Measurements from ENCODE around the gene SHOX.

DNA sequence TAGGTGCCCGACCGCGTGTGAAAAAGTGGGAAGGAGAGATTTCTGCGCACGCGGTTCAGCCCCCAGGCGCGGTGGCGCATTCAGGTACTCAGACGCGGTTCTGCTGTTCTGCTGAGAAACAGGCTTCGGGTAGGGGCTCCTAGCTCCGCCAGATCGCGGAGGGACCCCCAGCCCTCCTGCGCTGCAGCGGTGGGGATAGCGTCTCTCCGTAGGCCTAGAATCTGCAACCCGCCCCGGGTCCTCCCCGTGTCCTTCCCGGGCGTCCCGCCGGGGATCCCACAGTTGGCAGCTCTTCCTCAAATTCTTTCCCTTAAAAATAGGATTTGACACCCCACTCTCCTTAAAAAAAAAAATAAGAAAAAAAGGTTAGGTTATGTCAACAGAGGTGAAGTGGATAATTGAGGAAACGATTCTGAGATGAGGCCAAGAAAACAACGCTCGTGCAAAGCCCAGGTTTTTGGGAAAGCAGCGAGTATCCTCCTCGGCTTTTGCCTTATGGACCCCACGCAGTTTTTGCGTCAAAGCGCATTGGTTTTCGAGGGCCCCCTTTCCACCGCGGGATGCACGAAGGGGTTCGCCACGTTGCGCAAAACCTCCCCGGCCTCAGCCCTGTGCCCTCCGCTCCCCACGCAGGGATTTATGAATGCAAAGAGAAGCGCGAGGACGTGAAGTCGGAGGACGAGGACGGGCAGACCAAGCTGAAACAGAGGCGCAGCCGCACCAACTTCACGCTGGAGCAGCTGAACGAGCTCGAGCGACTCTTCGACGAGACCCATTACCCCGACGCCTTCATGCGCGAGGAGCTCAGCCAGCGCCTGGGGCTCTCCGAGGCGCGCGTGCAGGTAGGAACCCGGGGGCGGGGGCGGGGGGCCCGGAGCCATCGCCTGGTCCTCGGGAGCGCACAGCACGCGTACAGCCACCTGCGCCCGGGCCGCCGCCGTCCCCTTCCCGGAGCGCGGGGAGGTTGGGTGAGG, 3.7 kb downstream of the SHOX start:
- TF ChIP-seq, protein P1, sequence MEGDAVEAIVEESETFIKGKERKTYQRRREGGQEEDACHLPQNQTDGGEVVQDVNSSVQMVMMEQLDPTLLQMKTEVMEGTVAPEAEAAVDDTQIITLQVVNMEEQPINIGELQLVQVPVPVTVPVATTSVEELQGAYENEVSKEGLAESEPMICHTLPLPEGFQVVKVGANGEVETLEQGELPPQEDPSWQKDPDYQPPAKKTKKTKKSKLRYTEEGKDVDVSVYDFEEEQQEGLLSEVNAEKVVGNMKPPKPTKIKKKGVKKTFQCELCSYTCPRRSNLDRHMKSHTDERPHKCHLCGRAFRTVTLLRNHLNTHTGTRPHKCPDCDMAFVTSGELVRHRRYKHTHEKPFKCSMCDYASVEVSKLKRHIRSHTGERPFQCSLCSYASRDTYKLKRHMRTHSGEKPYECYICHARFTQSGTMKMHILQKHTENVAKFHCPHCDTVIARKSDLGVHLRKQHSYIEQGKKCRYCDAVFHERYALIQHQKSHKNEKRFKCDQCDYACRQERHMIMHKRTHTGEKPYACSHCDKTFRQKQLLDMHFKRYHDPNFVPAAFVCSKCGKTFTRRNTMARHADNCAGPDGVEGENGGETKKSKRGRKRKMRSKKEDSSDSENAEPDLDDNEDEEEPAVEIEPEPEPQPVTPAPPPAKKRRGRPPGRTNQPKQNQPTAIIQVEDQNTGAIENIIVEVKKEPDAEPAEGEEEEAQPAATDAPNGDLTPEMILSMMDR (optimal IDR thresholded peaks at IDR 0.05 in 1 of 3, IDR thresholded peaks at IDR 0.05 in 1 of 3, conservative IDR thresholded peaks at IDR 0.05 in 1 of 3; ENCODE audit: extremely low read depth in 1 of 3, insufficient read depth in 2 of 3, low read length in 3 of 3): no peak
- TF ChIP-seq EZH2 (IDR thresholded peaks at IDR 0.05; ENCODE audit: low read length): peak; percentile 53

Measured in keratinocyte (primary cell).